Coronary artery (tissue), 2 donors: ENCODE data around the gene HUS1.
"Not testable (repeated sequence)": the region's sequence is repeated elsewhere in the genome, so short reads cannot be mapped to it uniquely, and the experiment has no call there.

Experiments
- DNase-seq: peaks from one replicate; pipeline ENCODE4 v3.0.0-alpha.2; 2017; ENCODE audit warnings: low spot score
- H3K27ac ChIP-seq, 2 donors: fragments of 200-600 bp; sonication (generic); one replicate each; pipeline ENCODE4 v1.5.1; 2016 to 2019
- H3K4me3 ChIP-seq: fragments of 200-600 bp; sonication (generic); 2 replicates; pipeline ENCODE4 v1.5.1; 2016; ENCODE audit warnings: mild to moderate bottlenecking, moderate library complexity
- TF ChIP-seq, protein P1 (sequence below): fragments of 200-600 bp; sonication (generic); IDR thresholded peaks from one replicate; pipeline ENCODE4 v1.5.1; 2019; ENCODE audit warnings: antibody characterized with exemption

Gene HUS1

DNA sequence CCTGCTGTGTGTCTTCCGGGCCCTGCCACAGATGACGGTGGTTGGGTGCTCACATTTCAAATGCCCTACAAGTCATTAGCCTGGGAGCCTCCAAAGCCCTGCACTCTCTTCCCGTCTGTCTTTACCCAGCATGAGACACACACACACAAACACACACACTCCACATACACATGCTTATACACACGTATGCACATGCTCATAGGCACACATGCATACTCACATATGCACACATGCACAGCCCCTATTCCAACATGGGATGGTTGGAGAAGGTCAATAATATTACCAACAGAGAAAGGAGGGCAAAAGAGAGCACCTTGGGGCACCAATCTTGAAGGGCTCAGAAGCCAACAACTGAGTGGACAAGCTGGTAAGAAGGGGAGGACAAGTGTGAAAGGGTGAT, 30.5 kb upstream of the HUS1 start:
- H3K4me3 ChIP-seq = no peak overlapping the region
- DNase-seq = no peak
- H3K27ac ChIP-seq = no peak overlapping the region
- TF ChIP-seq, protein P1, sequence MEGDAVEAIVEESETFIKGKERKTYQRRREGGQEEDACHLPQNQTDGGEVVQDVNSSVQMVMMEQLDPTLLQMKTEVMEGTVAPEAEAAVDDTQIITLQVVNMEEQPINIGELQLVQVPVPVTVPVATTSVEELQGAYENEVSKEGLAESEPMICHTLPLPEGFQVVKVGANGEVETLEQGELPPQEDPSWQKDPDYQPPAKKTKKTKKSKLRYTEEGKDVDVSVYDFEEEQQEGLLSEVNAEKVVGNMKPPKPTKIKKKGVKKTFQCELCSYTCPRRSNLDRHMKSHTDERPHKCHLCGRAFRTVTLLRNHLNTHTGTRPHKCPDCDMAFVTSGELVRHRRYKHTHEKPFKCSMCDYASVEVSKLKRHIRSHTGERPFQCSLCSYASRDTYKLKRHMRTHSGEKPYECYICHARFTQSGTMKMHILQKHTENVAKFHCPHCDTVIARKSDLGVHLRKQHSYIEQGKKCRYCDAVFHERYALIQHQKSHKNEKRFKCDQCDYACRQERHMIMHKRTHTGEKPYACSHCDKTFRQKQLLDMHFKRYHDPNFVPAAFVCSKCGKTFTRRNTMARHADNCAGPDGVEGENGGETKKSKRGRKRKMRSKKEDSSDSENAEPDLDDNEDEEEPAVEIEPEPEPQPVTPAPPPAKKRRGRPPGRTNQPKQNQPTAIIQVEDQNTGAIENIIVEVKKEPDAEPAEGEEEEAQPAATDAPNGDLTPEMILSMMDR = no peak

DNA sequence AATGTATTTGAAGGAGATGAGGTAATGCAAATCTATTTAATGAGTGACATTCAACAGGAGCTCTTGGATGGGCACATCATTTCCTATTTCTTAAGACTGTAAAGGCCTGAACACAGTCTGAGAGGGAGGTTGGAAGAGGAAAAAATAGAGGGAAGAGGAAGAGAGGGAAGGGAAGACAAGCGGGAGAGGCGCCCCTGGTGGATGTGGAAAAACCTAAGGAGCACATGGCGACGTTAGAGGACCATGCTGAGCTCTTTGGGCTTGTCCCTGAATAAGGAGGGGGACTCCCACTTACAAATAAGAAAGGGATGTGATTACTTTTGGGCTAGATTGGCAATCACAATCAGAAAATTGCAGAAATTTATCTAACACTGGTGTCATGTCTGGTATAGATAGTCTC, 29.8 kb upstream of the HUS1 start:
- no peak overlapping the region for H3K27ac ChIP-seq
- TF ChIP-seq, protein P1 = no peak
- DNase-seq = no peak
- no peak overlapping the region for H3K4me3 ChIP-seq

DNA sequence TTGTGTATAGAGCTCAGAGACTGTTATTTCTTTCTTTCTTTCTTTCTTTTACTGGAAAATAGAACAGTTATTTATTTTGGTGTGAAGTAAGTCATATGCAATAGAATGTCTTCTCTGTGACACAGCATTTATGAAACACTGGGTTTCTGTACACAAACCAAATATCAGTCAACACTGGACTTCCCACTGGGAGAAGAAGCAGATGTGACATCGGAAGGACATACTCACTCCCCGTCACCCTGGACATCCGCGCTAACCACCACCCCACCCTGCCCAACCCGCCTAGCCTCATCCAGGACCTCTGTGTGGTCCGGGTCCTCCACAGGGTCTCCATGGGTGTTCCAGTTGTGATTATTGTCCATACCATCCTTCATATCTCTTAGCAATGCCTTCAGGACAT, 27.5 kb upstream of the HUS1 start:
- DNase-seq = no peak
- H3K27ac ChIP-seq = no peak overlapping the region
- no peak overlapping the region for H3K4me3 ChIP-seq
- TF ChIP-seq, protein P1 = no peak

DNA sequence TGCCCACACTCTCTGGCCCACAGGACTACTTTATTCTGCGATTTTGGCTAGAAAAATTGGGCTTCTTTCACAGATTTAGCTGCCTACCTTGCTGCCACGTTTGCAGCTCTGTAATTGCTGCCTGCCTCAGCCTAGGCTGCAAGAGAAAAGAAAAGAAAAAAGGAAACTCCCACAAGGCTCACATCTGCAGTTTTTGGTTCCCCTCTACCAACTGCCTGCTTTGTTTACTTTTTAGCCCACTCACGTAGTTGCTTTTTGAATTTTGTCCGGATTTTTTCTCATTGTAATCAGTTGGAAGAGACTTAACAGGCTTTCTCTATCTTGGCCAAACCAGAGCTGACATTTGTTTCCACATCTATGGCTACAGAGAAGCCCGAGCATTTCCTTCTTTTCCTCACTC, 25.2 kb upstream of the HUS1 start:
- Histone ChIP-seq H3K4me3 (no peak overlapping the region), H3K27ac (no peak overlapping the region)
- TF ChIP-seq, protein P1 = no peak
- no peak for DNase-seq

DNA sequence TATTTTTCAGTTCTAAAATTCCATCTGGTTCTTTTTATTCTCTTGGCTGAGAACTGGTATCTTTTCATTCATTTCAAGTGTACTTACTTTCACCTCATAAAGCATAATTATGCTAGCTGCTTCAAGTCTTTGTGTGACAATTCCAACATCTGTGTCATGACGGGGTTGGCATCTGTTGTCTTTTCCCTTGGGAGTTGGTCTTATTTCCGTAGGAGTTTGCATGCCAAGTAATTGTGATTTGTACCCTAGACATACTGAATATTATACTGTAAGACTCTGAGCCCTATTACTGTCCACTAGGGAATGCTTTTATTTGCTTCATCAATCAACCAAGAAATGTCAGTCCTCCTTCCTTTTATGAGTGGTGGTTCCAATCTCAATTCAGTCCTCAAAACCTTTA, 24.6 kb upstream of the HUS1 start:
- TF ChIP-seq, protein P1 = no peak
- DNase-seq = no peak

DNA sequence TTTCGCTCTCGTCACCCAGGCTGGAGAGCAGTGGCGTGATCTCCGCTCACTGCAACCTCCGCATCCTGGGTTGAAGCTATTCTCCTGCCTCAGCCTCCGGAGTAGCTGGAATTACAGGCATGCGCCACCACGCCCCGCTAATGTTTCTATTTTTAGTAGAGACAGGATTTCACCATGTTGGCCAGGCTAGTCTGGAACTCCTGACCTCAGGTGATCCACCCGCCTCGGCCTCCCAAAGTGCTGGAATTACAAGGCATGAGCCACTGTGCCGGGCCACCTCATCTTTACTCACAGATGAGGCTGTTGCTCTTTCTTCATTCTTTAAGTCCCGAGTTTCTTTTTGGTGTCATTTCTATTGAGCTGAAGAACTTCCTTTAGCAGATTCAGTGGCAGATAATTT, 20.7 kb upstream of the HUS1 start:
- not testable (repeated sequence) for DNase-seq, H3K27ac ChIP-seq, H3K4me3 ChIP-seq

More for the DNA sequence above, 24.6 kb upstream of the HUS1 start:
- no peak overlapping the region for H3K27ac ChIP-seq
- no peak overlapping the region for H3K4me3 ChIP-seq

DNA sequence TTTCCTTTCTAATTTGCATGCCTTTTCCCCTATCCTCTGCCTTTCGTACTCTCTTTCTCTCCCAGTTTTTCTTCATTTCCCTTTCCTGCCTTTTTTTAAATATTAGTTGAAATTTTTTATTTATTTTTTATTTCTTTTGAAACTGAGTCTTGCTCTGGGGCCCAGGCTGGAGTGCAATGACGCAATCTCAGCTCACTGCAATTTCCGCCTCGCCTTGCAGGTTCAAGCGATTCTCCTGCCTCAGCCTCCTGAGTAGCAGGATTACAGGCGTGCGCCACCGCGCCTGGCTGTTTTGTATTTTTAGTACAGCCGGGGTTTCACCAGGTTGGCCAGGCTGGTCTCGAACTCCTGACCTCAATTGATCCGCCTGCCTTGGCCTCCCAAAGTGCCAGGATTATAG, 20.0 kb upstream of the HUS1 start:
- TF ChIP-seq, protein P1 = no peak
- H3K4me3 ChIP-seq = no peak overlapping the region
- no peak for DNase-seq
- no peak overlapping the region for H3K27ac ChIP-seq

DNA sequence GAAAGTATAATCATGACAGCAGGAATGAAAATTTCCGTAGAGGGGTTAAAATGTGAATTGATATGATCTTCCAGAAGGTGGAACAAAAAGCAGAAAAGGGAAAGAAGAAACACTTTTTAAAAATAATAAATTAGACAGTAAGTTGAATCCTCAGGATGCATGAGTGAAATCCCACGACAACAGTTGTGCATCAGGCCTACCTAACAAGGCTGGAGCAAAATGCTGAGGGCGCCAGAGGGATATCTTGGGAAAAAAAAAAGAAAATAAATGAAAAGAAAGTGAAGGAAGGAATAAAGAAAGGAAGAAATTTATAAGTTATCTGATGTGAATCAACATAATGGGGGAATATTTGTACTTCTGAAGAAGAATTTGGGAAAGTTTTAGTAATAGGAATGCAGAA, 13.0 kb upstream of the HUS1 start:
- H3K4me3 ChIP-seq = no peak overlapping the region
- TF ChIP-seq, protein P1 = no peak
- DNase-seq = no peak
- H3K27ac ChIP-seq = no peak overlapping the region
